NCI-H187 treated with DMSO at 0.1 percent for 48 hours (cell line): ENCODE data around the gene SLC26A9.
A peak's percentile ranks its signal among the peaks of the same experiment; 100 is the strongest.

ENCODE experiments used
- DNase-seq: peaks from one replicate; lab custom pipeline; 2025; lab: John Stamatoyannopoulos, UW

SLC26A9 gene

GRCh38 chr1:205943245-205943644, at the start of gene SLC26A9:
SLC26A9 (minus strand) TSS chr1:205943456; CDS start chr1:205935820, 7,636 bp downstream.
- DNase-seq = no peak

GRCh38 chr1:205992218-205992882, 49.1 kb upstream of the SLC26A9 start:
- no peak for DNase-seq

- DNase-seq = no peak
These were observed 48.0 kb upstream of the SLC26A9 start for GRCh38 chr1:205991237-205991636.

- DNase-seq = no peak
These were observed 47.0 kb upstream of the SLC26A9 start for GRCh38 chr1:205990226-205990625.

- DNase-seq = no peak
These were observed 46.5 kb upstream of the SLC26A9 start for GRCh38 chr1:205989786-205990185.

GRCh38 chr1:205988585-205988995, 45.3 kb upstream of the SLC26A9 start:
- no peak for DNase-seq

GRCh38 chr1:205986861-205987260, 43.6 kb upstream of the SLC26A9 start:
- DNase-seq = no peak

- no peak for DNase-seq
These were observed 43.0 kb upstream of the SLC26A9 start for GRCh38 chr1:205986292-205986691.

GRCh38 chr1:205985330-205986005, 42.2 kb upstream of the SLC26A9 start:
- no peak for DNase-seq

GRCh38 chr1:205983925-205984725, 40.9 kb upstream of the SLC26A9 start:
- DNase-seq = no peak

GRCh38 chr1:205981257-205981656, 38.0 kb upstream of the SLC26A9 start:
- DNase-seq = no peak

- no peak for DNase-seq
These were observed 37.1 kb upstream of the SLC26A9 start for GRCh38 chr1:205980237-205980870.

GRCh38 chr1:205979301-205979700, 36.0 kb upstream of the SLC26A9 start:
- DNase-seq = no peak

GRCh38 chr1:205978676-205979075, 35.4 kb upstream of the SLC26A9 start:
- DNase-seq = no peak

GRCh38 chr1:205977402-205978014, 34.3 kb upstream of the SLC26A9 start:
- DNase-seq = peak; percentile 95

- peak; percentile 89 for DNase-seq
These were observed 33.6 kb upstream of the SLC26A9 start for GRCh38 chr1:205976708-205977401.

- no peak for DNase-seq
These were observed 32.8 kb upstream of the SLC26A9 start for GRCh38 chr1:205976036-205976435.

- no peak for DNase-seq
These were observed 32.2 kb upstream of the SLC26A9 start for GRCh38 chr1:205975387-205975998.

GRCh38 chr1:205974712-205975111, 31.5 kb upstream of the SLC26A9 start:
- no peak for DNase-seq

- DNase-seq = no peak
These were observed 30.3 kb upstream of the SLC26A9 start for GRCh38 chr1:205973377-205974232.
